ENCODE results near the gene LRP1. TPM values are rescaled to one million over a fixed set of nuclear protein-coding genes. Genes with fewer than 3 reads are reported as not detected.

The LRP1 gene
- total RNA-seq, 1 experiment from 2014 or later: 39.0 TPM

DNA sequence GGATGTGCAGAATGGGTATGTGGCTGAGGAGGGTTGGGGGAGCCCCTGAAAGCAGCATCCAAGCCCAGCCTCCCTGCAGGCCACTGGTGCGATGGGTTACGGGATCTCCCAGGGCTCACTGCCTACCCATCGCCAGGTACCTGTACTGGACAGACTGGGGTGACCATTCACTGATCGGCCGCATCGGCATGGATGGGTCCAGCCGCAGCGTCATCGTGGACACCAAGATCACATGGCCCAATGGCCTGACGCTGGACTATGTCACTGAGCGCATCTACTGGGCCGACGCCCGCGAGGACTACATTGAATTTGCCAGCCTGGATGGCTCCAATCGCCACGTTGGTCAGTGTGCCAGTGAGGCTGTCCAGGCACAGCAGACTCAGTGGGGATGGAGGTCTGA lies 70.0 kb downstream of the LRP1 start:
- Histone ChIP-seq H3K27me3 (no peaks in the 10 kb centered on the region), H3K9me3 (no peaks in the 10 kb centered on the region), H3K4me3 (no peak overlapping the region), H3K36me3 (peaks cover 66% of the 10 kb centered on the region)
- no peak for DNase-seq

DNA sequence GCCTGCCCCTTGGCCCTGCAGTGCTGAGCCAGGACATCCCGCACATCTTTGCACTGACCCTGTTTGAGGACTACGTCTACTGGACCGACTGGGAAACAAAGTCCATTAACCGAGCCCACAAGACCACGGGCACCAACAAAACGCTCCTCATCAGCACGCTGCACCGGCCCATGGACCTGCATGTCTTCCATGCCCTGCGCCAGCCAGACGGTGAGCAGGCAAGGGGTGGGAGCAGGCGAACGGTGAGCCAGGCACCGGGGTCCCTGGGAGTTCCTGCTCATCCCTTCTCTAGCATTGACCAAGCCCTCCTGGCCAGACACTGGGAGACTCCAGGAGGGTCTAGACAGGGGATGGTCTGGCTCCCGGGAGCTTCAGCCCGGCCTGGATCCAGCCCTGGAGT lies 70.9 kb downstream of the LRP1 start:
- no peak for DNase-seq
- no peaks in the 10 kb centered on the region for H3K27me3 ChIP-seq
- H3K4me3 ChIP-seq: no peak overlapping the region
- H3K36me3 ChIP-seq: peaks cover 68% of the 10 kb centered on the region
- no peaks in the 10 kb centered on the region for H3K9me3 ChIP-seq

DNA sequence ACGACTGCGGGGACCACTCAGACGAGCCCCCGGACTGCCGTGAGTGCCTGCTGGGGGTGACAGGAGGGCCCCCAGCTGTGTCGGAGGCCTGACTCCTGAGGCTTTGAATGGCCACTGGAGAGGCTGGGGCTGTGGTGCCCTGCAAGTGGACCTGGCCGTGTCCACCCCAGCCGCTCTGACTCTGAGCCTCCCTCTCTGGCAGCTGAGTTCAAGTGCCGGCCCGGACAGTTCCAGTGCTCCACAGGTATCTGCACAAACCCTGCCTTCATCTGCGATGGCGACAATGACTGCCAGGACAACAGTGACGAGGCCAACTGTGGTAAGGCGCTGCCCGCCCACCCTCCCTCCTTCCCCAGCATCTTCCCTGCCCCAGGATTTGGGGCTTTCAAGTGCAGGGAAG lies 72.2 kb downstream of the LRP1 start:
- no peak for DNase-seq
- H3K36me3 ChIP-seq: peaks cover 66% of the 10 kb centered on the region
- H3K27me3 ChIP-seq: no peaks in the 10 kb centered on the region
- H3K9me3 ChIP-seq: no peaks in the 10 kb centered on the region
- no peak overlapping the region for H3K4me3 ChIP-seq

DNA sequence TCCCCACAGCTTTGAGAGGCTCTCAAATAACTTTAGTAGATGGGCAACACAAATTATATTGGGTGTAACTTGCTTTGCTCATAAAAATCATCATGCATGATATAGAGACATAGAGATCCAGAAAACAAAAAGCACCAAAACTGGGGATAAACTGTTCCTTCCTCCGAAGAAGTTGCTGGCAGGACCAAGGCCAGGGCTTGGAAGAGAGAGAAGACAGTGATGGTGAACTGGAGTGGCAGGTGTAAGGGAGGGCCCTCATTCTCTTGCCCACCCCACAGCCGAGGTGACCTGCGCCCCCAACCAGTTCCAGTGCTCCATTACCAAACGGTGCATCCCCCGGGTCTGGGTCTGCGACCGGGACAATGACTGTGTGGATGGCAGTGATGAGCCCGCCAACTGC lies 72.9 kb downstream of the LRP1 start:
- H3K36me3 ChIP-seq: peaks cover 66% of the 10 kb centered on the region
- no peaks in the 10 kb centered on the region for H3K27me3 ChIP-seq
- H3K9me3 ChIP-seq: no peaks in the 10 kb centered on the region
- no peak for DNase-seq
- H3K4me3 ChIP-seq: no peak overlapping the region

DNA sequence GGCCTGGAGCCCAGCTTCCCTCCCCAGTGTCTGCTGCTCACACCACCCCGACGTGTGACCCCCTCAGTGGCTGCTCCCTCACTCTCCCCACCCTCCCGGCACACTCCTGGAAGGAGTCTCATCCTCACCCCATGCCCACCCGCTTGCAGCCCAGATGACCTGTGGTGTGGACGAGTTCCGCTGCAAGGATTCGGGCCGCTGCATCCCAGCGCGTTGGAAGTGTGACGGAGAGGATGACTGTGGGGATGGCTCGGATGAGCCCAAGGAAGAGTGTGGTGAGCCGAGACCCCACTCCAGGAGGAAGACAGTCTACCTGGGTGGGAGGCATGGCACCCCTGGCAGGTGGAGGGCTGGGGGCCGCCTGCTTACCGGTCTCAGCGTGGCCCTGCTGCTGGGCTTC lies 73.3 kb downstream of the LRP1 start:
- no peak for DNase-seq
- Histone ChIP-seq H3K27me3 (no peaks in the 10 kb centered on the region), H3K9me3 (no peaks in the 10 kb centered on the region), H3K36me3 (peaks cover 66% of the 10 kb centered on the region), H3K4me3 (no peak overlapping the region)

DNA sequence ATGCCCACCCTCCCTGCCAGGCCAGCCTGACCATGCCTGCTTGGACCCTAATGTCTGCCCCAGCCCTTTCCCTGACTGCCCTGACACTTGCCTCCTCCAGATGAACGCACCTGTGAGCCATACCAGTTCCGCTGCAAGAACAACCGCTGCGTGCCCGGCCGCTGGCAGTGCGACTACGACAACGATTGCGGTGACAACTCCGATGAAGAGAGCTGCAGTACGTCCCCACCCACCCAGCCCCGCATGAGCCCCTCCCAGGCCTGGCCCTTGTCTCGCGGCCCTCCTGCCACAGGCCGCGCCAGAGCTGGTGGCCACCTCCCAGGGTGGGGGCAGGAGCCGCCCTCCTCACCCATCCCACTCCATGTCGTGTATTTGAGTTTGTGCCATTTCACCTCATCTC lies 74.0 kb downstream of the LRP1 start:
- no peak for DNase-seq
- peaks cover 64% of the 10 kb centered on the region for H3K36me3 ChIP-seq
- H3K27me3 ChIP-seq: no peaks in the 10 kb centered on the region

DNA sequence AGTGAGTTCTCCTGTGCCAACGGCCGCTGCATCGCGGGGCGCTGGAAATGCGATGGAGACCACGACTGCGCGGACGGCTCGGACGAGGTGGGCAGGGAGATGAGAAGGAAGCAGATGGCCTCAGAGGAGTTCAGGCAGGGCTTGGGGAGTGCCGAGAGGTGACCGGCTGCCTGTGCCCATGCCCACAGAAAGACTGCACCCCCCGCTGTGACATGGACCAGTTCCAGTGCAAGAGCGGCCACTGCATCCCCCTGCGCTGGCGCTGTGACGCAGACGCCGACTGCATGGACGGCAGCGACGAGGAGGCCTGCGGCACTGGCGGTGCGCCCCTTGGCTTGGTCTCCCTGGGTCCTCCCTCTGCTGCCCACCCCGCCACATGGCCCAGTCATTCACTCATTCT lies 74.9 kb downstream of the LRP1 start:
- DNase-seq: no peak
- Histone ChIP-seq H3K27me3 (no peaks in the 10 kb centered on the region), H3K4me3 (no peak overlapping the region), H3K9me3 (no peaks in the 10 kb centered on the region), H3K36me3 (peaks cover 59% of the 10 kb centered on the region)

More for the DNA sequence above, 74.0 kb downstream of the LRP1 start:
- H3K9me3 ChIP-seq: no peaks in the 10 kb centered on the region
- H3K4me3 ChIP-seq: no peak overlapping the region

DNA sequence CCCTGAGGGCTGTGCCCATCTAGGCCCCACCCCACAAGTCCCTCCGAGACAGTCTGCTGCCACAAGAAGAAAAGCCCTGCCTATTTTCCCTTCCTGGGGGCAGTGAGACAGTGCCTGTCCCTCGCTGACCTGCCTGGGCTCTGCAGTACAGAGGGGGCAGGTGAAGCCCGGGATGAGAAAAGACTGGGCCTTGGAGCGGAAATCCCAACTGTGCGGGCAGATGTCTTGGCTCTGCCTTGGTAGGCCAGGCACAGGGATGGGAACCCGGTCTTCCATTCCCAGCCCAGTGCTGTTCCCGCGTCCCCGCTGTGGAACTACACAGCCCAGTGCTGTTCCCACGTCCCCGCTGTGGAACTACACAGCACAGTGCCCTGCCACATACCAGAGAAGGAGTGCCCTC lies 75.5 kb downstream of the LRP1 start:
- Histone ChIP-seq H3K9me3 (no peaks in the 10 kb centered on the region), H3K4me3 (no peak overlapping the region), H3K36me3 (peaks cover 53% of the 10 kb centered on the region), H3K27me3 (no peaks in the 10 kb centered on the region)
- DNase-seq: no peak

DNA sequence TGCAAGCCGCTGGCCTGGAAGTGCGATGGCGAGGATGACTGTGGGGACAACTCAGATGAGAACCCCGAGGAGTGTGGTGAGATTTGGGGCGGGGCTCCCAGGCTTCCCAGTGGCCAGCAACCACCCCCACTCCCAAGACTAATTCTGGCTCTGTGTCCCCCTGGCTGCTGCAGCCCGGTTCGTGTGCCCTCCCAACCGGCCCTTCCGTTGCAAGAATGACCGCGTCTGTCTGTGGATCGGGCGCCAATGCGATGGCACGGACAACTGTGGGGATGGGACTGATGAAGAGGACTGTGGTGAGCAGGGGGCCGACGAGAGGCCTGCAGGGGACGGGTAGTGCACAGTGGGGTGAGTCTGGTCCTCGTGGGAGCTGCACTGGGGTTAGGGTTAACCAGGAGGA lies 76.2 kb downstream of the LRP1 start:
- H3K36me3 ChIP-seq: peaks cover 51% of the 10 kb centered on the region
- no peak overlapping the region for H3K4me3 ChIP-seq
- DNase-seq: no peak
- no peaks in the 10 kb centered on the region for H3K27me3 ChIP-seq
- H3K9me3 ChIP-seq: no peaks in the 10 kb centered on the region

DNA sequence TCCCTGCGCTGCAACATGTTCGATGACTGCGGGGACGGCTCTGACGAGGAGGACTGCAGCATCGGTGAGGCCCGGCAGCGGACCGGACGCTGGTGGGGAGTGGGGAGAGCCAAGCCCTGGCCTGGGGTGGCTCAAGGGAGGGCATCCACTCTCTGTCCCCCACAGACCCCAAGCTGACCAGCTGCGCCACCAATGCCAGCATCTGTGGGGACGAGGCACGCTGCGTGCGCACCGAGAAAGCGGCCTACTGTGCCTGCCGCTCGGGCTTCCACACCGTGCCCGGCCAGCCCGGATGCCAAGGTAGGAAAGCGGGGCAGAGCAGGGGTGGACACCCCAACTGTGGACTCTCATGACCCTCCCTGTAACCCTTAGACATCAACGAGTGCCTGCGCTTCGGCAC lies 76.9 kb downstream of the LRP1 start:
- DNase-seq: no peak
- Histone ChIP-seq H3K9me3 (no peaks in the 10 kb centered on the region), H3K36me3 (peaks cover 46% of the 10 kb centered on the region), H3K27me3 (no peaks in the 10 kb centered on the region), H3K4me3 (no peak overlapping the region)

DNA sequence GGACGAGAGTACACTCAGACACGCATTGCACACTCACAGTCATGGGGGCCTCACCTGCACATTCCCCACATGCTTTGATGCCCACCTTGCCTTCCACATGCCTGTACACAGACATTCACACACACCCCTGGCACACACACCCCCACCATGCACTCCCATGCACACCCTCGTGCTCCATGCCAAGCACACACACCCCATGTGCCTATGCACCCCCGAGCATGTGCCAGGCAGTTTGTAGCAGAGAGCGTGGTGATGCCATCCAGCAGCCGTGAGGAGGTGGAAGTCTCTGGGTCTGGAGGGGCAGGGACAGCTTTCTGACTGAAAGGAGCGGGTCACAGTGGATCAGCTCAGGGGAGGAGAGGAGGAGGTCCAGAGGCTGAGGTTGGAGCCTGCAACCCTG lies 77.6 kb downstream of the LRP1 start:
- Histone ChIP-seq H3K36me3 (peaks cover 45% of the 10 kb centered on the region), H3K4me3 (no peak overlapping the region), H3K9me3 (no peaks in the 10 kb centered on the region), H3K27me3 (no peaks in the 10 kb centered on the region)
- no peak for DNase-seq

DNA sequence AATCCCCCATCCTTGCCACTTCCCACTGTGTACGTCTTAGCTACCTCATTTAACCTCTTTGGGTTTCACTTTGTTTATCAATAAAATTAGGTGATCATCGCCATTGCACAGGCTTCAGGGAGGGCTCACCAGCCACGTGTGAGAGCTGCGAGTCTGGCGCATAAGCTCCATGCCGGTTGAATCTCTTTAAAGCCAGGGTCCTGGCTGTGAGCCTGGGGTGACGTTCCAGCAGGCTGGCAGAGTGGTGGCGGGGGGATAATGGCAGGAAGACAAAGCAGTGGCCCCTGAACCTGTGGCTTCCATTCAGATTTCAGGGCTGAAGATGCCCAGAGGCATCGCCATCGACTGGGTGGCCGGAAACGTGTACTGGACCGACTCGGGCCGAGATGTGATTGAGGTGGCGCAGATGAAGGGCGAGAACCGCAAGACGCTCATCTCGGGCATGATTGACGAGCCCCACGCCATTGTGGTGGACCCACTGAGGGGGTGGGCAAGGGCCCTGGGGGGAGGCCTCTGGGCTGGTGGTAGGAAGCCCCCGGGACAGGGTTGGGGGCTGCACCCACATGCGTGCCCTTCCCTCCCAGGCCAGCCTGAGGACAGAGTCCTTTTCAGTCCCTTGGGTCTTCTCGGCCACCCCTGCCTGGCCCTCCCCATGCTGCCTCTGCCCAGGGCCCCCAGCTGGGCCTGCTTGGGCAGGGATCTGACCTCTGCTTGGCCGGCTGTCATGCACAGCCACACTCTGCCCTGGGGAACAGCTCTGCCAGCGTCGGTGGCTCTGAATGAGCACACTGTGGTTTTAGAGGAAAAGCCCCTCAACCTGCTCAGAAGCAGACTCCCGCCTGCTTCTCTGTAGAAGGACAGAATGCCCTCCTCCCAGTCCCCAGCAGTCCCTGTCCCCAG lies 79.7 kb downstream of the LRP1 start:
- DNase-seq: no peak
- Histone ChIP-seq H3K27me3 (no peaks in the 10 kb centered on the region), H3K36me3 (peaks cover 48% of the 10 kb centered on the region), H3K9me3 (no peaks in the 10 kb centered on the region), H3K4me3 (no peak overlapping the region)

DNA sequence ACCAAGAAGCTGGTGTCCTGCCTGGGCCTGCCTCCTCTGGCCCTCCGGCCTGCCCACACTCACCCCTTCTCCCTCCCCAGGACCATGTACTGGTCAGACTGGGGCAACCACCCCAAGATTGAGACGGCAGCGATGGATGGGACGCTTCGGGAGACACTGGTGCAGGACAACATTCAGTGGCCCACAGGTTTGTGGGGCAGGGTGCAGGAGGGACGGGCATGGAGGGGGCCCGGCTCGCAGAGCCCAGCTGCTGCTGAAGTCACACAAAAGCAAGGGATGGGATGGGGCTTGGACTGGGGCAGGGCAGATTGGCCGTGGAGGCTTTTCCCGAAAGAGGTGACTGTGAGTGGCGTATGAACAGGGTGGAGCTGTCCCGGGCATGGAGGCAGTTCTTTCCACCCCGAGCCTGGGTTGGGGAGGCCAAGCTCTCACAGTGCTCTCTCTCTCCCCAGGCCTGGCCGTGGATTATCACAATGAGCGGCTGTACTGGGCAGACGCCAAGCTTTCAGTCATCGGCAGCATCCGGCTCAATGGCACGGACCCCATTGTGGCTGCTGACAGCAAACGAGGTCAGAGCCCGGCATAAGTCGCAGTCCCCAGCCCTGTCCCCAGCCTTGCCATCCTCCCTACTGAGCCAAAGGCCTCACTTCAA lies 80.5 kb downstream of the LRP1 start:
- H3K9me3 ChIP-seq: no peaks in the 10 kb centered on the region
- peaks cover 44% of the 10 kb centered on the region for H3K36me3 ChIP-seq
- H3K4me3 ChIP-seq: no peak overlapping the region
- H3K27me3 ChIP-seq: no peaks in the 10 kb centered on the region
- peak; percentile 39 for DNase-seq

DNA sequence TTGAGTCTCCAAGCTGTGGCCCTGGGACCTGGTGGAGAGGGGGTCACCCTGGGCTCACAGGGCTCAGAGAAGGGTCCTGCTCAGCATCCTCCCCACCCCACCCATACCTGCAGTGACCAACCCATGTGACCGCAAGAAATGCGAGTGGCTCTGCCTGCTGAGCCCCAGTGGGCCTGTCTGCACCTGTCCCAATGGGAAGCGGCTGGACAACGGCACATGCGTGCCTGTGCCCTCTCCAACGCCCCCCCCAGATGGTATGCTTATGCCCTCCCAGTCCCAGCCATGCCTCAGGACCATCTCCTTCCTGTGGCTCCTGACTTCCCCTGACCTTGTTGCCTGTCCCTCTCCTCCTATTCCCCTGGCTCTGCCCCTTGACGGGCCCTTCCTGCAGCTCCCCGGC lies 81.6 kb downstream of the LRP1 start:
- H3K36me3 ChIP-seq: peaks cover 37% of the 10 kb centered on the region

DNA sequence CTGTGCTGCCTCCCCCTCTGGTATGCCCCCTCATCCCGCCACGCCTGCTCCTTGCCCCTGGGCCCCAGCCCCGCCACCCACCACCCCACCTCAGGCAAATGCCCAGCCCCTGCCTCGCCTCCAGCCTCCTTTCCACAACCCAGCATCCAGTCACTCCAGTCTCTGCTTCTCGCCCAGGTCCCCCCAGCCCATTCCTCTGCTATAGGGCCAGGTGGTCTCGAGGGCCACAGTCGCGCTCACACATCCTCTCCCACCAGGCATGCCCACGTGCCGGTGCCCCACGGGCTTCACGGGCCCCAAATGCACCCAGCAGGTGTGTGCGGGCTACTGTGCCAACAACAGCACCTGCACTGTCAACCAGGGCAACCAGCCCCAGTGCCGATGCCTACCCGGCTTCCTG lies 82.2 kb downstream of the LRP1 start:
- no peak for DNase-seq
- no peak overlapping the region for H3K4me3 ChIP-seq
- H3K36me3 ChIP-seq: peaks cover 36% of the 10 kb centered on the region
- no peaks in the 10 kb centered on the region for H3K9me3 ChIP-seq
- H3K27me3 ChIP-seq: no peaks in the 10 kb centered on the region

More for the DNA sequence above, 81.6 kb downstream of the LRP1 start:
- H3K27me3 ChIP-seq: no peaks in the 10 kb centered on the region
- H3K9me3 ChIP-seq: no peaks in the 10 kb centered on the region
- DNase-seq: no peak
- H3K4me3 ChIP-seq: no peak overlapping the region

DNA sequence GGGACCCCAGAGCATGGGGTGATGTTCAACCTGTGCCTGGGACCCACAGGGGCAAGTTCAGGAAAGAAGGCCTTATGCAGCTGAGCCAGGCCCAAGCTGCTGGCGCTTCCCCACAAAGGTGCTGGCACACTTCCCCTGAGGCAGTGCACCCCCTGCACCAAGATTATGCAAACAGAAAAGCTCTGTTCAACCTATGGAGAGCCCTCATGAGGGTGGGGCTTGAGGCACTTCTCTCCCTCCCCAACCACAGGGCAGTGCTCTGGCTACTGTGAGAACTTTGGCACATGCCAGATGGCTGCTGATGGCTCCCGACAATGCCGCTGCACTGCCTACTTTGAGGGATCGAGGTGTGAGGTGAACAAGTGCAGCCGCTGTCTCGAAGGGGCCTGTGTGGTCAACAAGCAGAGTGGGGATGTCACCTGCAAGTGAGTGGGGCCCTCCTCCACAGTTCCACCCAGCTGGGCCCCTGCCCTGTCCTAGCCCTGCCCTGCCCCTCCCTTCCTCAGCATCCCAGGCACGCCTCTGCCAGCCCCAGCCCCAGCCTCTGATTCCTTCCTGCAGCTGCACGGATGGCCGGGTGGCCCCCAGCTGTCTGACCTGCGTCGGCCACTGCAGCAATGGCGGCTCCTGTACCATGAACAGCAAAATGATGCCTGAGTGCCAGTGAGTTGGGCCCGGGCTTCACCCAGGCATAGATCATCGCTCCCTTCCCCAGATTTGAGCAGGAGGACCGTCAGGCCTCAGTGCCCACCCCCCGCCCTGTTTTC lies 82.8 kb downstream of the LRP1 start:
- Histone ChIP-seq H3K9me3 (no peaks in the 10 kb centered on the region), H3K4me3 (no peak overlapping the region), H3K27me3 (0 out of 2 replicates have a peak, but pooled peaks cover 3% of the 10 kb centered on the region), H3K36me3 (peaks cover 29% of the 10 kb centered on the region)
- DNase-seq: no peak

Measured in MG63 (cell line).